Vagina (tissue), 2 donors: ENCODE results near the gene ABCA13. TPM values are rescaled to one million over a fixed set of nuclear protein-coding genes. Genes with fewer than 3 reads are reported as not detected.

ENCODE experiments used
- DNase-seq, 2 donors: peaks; one replicate each; pipeline ENCODE4 v3.0.0-alpha.2; 2017; ENCODE audit errors: extremely low spot score in 2 of 2
- H3K27ac ChIP-seq: fragments of 200-600 bp; sonication (generic); one replicate; pipeline ENCODE4 v1.5.1; 2019
- H3K27me3 ChIP-seq: fragments of 200-600 bp; sonication (generic); one replicate; pipeline ENCODE4 v1.5.1; 2019
- H3K36me3 ChIP-seq, 2 donors: fragments of 200-600 bp; sonication (generic); one replicate each; pipeline ENCODE4 v1.5.1; 2017 to 2019
- H3K4me1 ChIP-seq: fragments of 200-600 bp; sonication (generic); one replicate; pipeline ENCODE4 v1.5.1; 2019
- H3K4me3 ChIP-seq, 2 donors: fragments of 200-600 bp; sonication (generic); 1 replicate in 1 of 2; 2 replicates in 1 of 2; pipeline ENCODE4 v1.5.1; 2016 to 2019
- H3K9me3 ChIP-seq: fragments of 200-600 bp; sonication (generic); one replicate; pipeline ENCODE4 v1.5.1; 2019
- CTCF ChIP-seq, 3 experiments: fragments of 450-650 bp in 2 of 3; fragments of 200-600 bp in 1 of 3; sonication (generic) in 1 of 3; IDR thresholded peaks; one replicate each; pipeline ENCODE4 v1.5.1; 2017 to 2019; ENCODE audit warnings: antibody characterized with exemption in 3 of 3, mild to moderate bottlenecking in 2 of 3, moderate library complexity in 2 of 3
- POLR2A ChIP-seq, 2 donors: fragments of 450-650 bp; IDR thresholded peaks; one replicate each; pipeline ENCODE4 v1.6.1; 2017; ENCODE audit warnings: antibody characterized with exemption in 2 of 2, mild to moderate bottlenecking in 2 of 2, moderate library complexity in 2 of 2
- POLR2AphosphoS5 ChIP-seq, 2 donors: sonication (generic); formaldehyde crosslinking; IDR thresholded peaks; one replicate each; pipeline ENCODE4 v1.9.0; 2017; ENCODE audit warnings: antibody characterized with exemption in 2 of 2, mild to moderate bottlenecking in 2 of 2, low read depth in 1 of 2; ENCODE audit not compliant: insufficient read depth in 1 of 2
- intact Hi-C: fragments of 100-400 bp; cut with DNase I; formaldehyde crosslinking; loops from one replicate; pipeline ENCODE4 v1.15.1; 2023
- total RNA-seq: library from RNA; depleted of rRNA; stranded (reverse); fragments of >200 nt; gene quantifications from one replicate; pipeline ENCODE4 v1.2.3, GENCODE V29; 2016

The ABCA13 gene
- total RNA-seq, 1 donor from 2014 or later = under 0.01 TPM

- H3K36me3 ChIP-seq = no peaks in the 10 kb centered on the region
- H3K4me1 ChIP-seq = no peaks in the 10 kb centered on the region
- TF ChIP-seq CTCF (IDR thresholded peaks at IDR 0.05) (no peak), POLR2AphosphoS5 (IDR thresholded peaks at IDR 0.05; ENCODE audit: insufficient read depth in 1 of 2, low read depth in 1 of 2) (no peak), POLR2A (IDR thresholded peaks at IDR 0.05) (no peak)
- no peaks in the 10 kb centered on the region for H3K9me3 ChIP-seq
- no peaks in the 10 kb centered on the region for H3K27me3 ChIP-seq
- no peak for DNase-seq
- intact Hi-C loops = no loop called here
- no peak overlapping the region for H3K27ac ChIP-seq
- H3K4me3 ChIP-seq = no peak overlapping the region
Measured at GRCh38 chr7:48595756-48596155, 424.5 kb downstream of the ABCA13 start.

- Histone ChIP-seq H3K4me1 (no peaks in the 10 kb centered on the region), H3K27ac (no peak overlapping the region), H3K27me3 (no peaks in the 10 kb centered on the region), H3K9me3 (no peaks in the 10 kb centered on the region), H3K4me3 (no peak overlapping the region), H3K36me3 (no peaks in the 10 kb centered on the region)
- no peak for TF ChIP-seq POLR2AphosphoS5 (IDR thresholded peaks at IDR 0.05; ENCODE audit: insufficient read depth in 1 of 2, low read depth in 1 of 2)
- DNase-seq = no peak
- intact Hi-C loops = no loop called here
Measured at GRCh38 chr7:48610705-48611104, 439.4 kb downstream of the ABCA13 start.

- intact Hi-C loops = no loop called here
- TF ChIP-seq POLR2AphosphoS5 (IDR thresholded peaks at IDR 0.05; ENCODE audit: insufficient read depth in 1 of 2, low read depth in 1 of 2) (no peak), POLR2A (IDR thresholded peaks at IDR 0.05) (no peak), CTCF (IDR thresholded peaks at IDR 0.05) (no peak)
- no peak for DNase-seq
- Histone ChIP-seq H3K27ac (no peak overlapping the region), H3K4me1 (no peaks in the 10 kb centered on the region), H3K4me3 (no peak overlapping the region), H3K36me3 (no peaks in the 10 kb centered on the region), H3K9me3 (no peaks in the 10 kb centered on the region), H3K27me3 (no peaks in the 10 kb centered on the region)
Measured at GRCh38 chr7:48611993-48612392, 440.7 kb downstream of the ABCA13 start.

GRCh38 chr7:48617508-48617907, 446.2 kb downstream of the ABCA13 start:
- H3K4me3 ChIP-seq = no peak overlapping the region
- no peaks in the 10 kb centered on the region for H3K4me1 ChIP-seq
- no peaks in the 10 kb centered on the region for H3K36me3 ChIP-seq
- no peak for TF ChIP-seq CTCF (IDR thresholded peaks at IDR 0.05)
- TF ChIP-seq POLR2A (IDR thresholded peaks at IDR 0.05) = no peak
- TF ChIP-seq POLR2AphosphoS5 (IDR thresholded peaks at IDR 0.05; ENCODE audit: insufficient read depth in 1 of 2, low read depth in 1 of 2) = no peak
- intact Hi-C loops = no loop called here
- no peak overlapping the region for H3K27ac ChIP-seq
- no peak for DNase-seq
- H3K27me3 ChIP-seq = no peaks in the 10 kb centered on the region
- H3K9me3 ChIP-seq = no peaks in the 10 kb centered on the region

- Histone ChIP-seq H3K27ac (no peak overlapping the region), H3K36me3 (no peaks in the 10 kb centered on the region), H3K9me3 (no peaks in the 10 kb centered on the region), H3K4me1 (no peaks in the 10 kb centered on the region), H3K4me3 (no peak overlapping the region), H3K27me3 (no peaks in the 10 kb centered on the region)
- TF ChIP-seq CTCF (IDR thresholded peaks at IDR 0.05) = no peak
- no peak for TF ChIP-seq POLR2A (IDR thresholded peaks at IDR 0.05)
- TF ChIP-seq POLR2AphosphoS5 (IDR thresholded peaks at IDR 0.05; ENCODE audit: insufficient read depth in 1 of 2, low read depth in 1 of 2) = no peak
- DNase-seq = no peak
- intact Hi-C loops = no loop called here
Measured at GRCh38 chr7:48617993-48618392, 446.7 kb downstream of the ABCA13 start.

- TF ChIP-seq CTCF (IDR thresholded peaks at IDR 0.05) (no peak), POLR2A (IDR thresholded peaks at IDR 0.05) (no peak), POLR2AphosphoS5 (IDR thresholded peaks at IDR 0.05; ENCODE audit: insufficient read depth in 1 of 2, low read depth in 1 of 2) (no peak)
- Histone ChIP-seq H3K4me3 (no peak overlapping the region), H3K27me3 (no peaks in the 10 kb centered on the region), H3K36me3 (no peaks in the 10 kb centered on the region), H3K27ac (no peak overlapping the region), H3K4me1 (no peaks in the 10 kb centered on the region), H3K9me3 (no peaks in the 10 kb centered on the region)
- DNase-seq = no peak
- intact Hi-C loops = no loop called here
Measured at GRCh38 chr7:48621076-48621475, 449.8 kb downstream of the ABCA13 start.
